HEK293 (cell line): ENCODE data around the gene BET1L.
"Not testable (repeated sequence)": the region's sequence is repeated elsewhere in the genome, so short reads cannot be mapped to it uniquely, and the experiment has no call there.

Experiments used
- CTCF ChIA-PET: fragments of 350-600 bp; formaldehyde crosslinking; extraction: SDS; loops from one replicate; lab custom pipeline; 2021; ENCODE audit warnings: antibody characterized with exemption; lab: Yijun Ruan, JAX
- POLR2A ChIA-PET: fragments of 300-600 bp; formaldehyde crosslinking; extraction: SDS; loops from one replicate; lab custom pipeline; 2020; ENCODE audit warnings: antibody characterized with exemption, inconsistent platforms; lab: Yijun Ruan, JAX
- H3K27ac ChIP-seq: fragments of 200-500 bp; sonication (Bioruptor generic); 2 replicates; pipeline ENCODE4 v1.5.1; 2014; ENCODE audit warnings: low read depth, low read length, control low read depth, inconsistent platforms; ENCODE audit errors: extremely low read depth
- H3K36me3 ChIP-seq, 2 experiments: fragments of 200-500 bp in 1 of 2; sonication (Bioruptor generic) in 1 of 2; 1 replicate in 1 of 2; 2 replicates in 1 of 2; pipeline ENCODE4 v1.5.1; 2014 to 2017; ENCODE audit warnings: inconsistent platforms in 2 of 2, low read length in 2 of 2; ENCODE audit not compliant: control insufficient read depth in 2 of 2, insufficient read depth in 1 of 2
- H3K4me1 ChIP-seq: fragments of 200-500 bp; sonication (Bioruptor generic); 2 replicates; pipeline ENCODE4 v1.5.1; 2014; ENCODE audit warnings: mild to moderate bottlenecking, low read length, inconsistent platforms; ENCODE audit not compliant: control insufficient read depth, insufficient read depth
- H3K4me3 ChIP-seq: 2 replicates; pipeline ENCODE4 v1.5.1; 2011; ENCODE audit warnings: low read depth, mild to moderate bottlenecking, control low read depth, low read length, moderate library complexity
- H3K9me3 ChIP-seq: fragments of 200-500 bp; sonication (Bioruptor generic); 2 replicates; pipeline ENCODE4 v1.5.1; 2014; ENCODE audit warnings: low read depth, low read length, inconsistent platforms; ENCODE audit not compliant: control insufficient read depth, insufficient read depth
- FEZF1 ChIP-seq: fragments of 450-650 bp; formaldehyde crosslinking; IDR thresholded peaks from 2 replicates; pipeline ENCODE4 v1.5.1; 2016; ENCODE audit warnings: missing biosample characterization, missing genetic modification characterization
- INSM2 ChIP-seq: fragments of 450-650 bp; formaldehyde crosslinking; IDR thresholded peaks from 2 replicates; pipeline ENCODE4 v1.5.1; 2016; ENCODE audit warnings: missing biosample characterization, missing genetic modification characterization
- KLF9 ChIP-seq: fragments of 450-650 bp; formaldehyde crosslinking; IDR thresholded peaks from 2 replicates; pipeline ENCODE4 v1.5.1; 2016; ENCODE audit warnings: missing biosample characterization, missing genetic modification characterization, low read depth
- MYNN ChIP-seq: fragments of 450-650 bp; formaldehyde crosslinking; IDR thresholded peaks from 2 replicates; pipeline ENCODE4 v1.5.1; 2016; ENCODE audit warnings: missing biosample characterization, missing genetic modification characterization, borderline replicate concordance
- MZF1 ChIP-seq: fragments of 450-650 bp; formaldehyde crosslinking; IDR thresholded peaks from 2 replicates; pipeline ENCODE4 v1.5.1; 2017; ENCODE audit warnings: missing biosample characterization, missing genetic modification characterization, borderline replicate concordance
- PRDM1 ChIP-seq: fragments of 450-650 bp; formaldehyde crosslinking; IDR thresholded peaks from 2 replicates; pipeline ENCODE4; 2016; ENCODE audit warnings: missing biosample characterization, missing genetic modification characterization
- ZBTB8A ChIP-seq: fragments of 450-650 bp; formaldehyde crosslinking; IDR thresholded peaks from 2 replicates; pipeline ENCODE4 v1.5.1; 2016; ENCODE audit warnings: missing biosample characterization, missing genetic modification characterization
- ZIC2 ChIP-seq: fragments of 450-650 bp; formaldehyde crosslinking; IDR thresholded peaks from 2 replicates; pipeline ENCODE4 v1.5.1; 2016; ENCODE audit warnings: missing biosample characterization, missing genetic modification characterization
- ZNF121 ChIP-seq: fragments of 450-650 bp; formaldehyde crosslinking; IDR thresholded peaks from 2 replicates; pipeline ENCODE4 v1.5.1; 2016; ENCODE audit warnings: missing biosample characterization, missing genetic modification characterization
- ZNF169 ChIP-seq: fragments of 450-650 bp; formaldehyde crosslinking; IDR thresholded peaks from 2 replicates; pipeline ENCODE4 v1.5.1; 2016; ENCODE audit warnings: missing biosample characterization, missing genetic modification characterization
- ZNF184 ChIP-seq: fragments of 450-650 bp; IDR thresholded peaks from 2 replicates; pipeline ENCODE4 v1.5.1; 2018; ENCODE audit warnings: missing biosample characterization, mild to moderate bottlenecking, missing genetic modification characterization
- ZNF19 ChIP-seq: fragments of 450-650 bp; formaldehyde crosslinking; IDR thresholded peaks from 2 replicates; pipeline ENCODE4; 2016; ENCODE audit warnings: missing biosample characterization, missing genetic modification characterization, low read depth
- ZNF324 ChIP-seq: fragments of 450-650 bp; formaldehyde crosslinking; IDR thresholded peaks from 2 replicates; pipeline ENCODE4 v1.5.1; 2016; ENCODE audit warnings: missing biosample characterization, missing genetic modification characterization
- ZNF350 ChIP-seq: fragments of 450-650 bp; formaldehyde crosslinking; IDR thresholded peaks from 2 replicates; pipeline ENCODE4 v1.5.0; 2017; ENCODE audit warnings: missing biosample characterization, mild to moderate bottlenecking, missing genetic modification characterization
- ZNF514 ChIP-seq: fragments of 450-650 bp; formaldehyde crosslinking; IDR thresholded peaks from 2 replicates; pipeline ENCODE4 v1.5.1; 2016; ENCODE audit warnings: missing biosample characterization, missing genetic modification characterization
- ZNF529 ChIP-seq: fragments of 450-650 bp; formaldehyde crosslinking; IDR thresholded peaks from 2 replicates; pipeline ENCODE4 v1.5.1; 2017; ENCODE audit warnings: missing genetic modification characterization, missing biosample characterization; ENCODE audit not compliant: insufficient replicate concordance
- ZNF555 ChIP-seq: fragments of 450-650 bp; formaldehyde crosslinking; conservative IDR thresholded peaks from 2 replicates; pipeline ENCODE4 v1.5.1; 2017; ENCODE audit warnings: missing biosample characterization, mild to moderate bottlenecking, missing genetic modification characterization, inconsistent platforms
- ZNF561 ChIP-seq: fragments of 450-650 bp; IDR thresholded peaks from 2 replicates; pipeline ENCODE4 v1.5.1; 2018; ENCODE audit warnings: missing biosample characterization, missing genetic modification characterization, borderline replicate concordance
- ZNF596 ChIP-seq: fragments of 450-650 bp; IDR thresholded peaks from 2 replicates; pipeline ENCODE4 v1.5.0; 2018; ENCODE audit warnings: missing biosample characterization, mild to moderate bottlenecking, missing genetic modification characterization, moderate library complexity
- ZNF629 ChIP-seq: fragments of 450-650 bp; formaldehyde crosslinking; IDR thresholded peaks from 2 replicates; pipeline ENCODE4 v1.5.1; 2017; ENCODE audit warnings: missing biosample characterization, missing genetic modification characterization
- ZSCAN30 ChIP-seq: fragments of 450-650 bp; IDR thresholded peaks from 2 replicates; pipeline ENCODE4 v1.5.1; 2018; ENCODE audit warnings: missing biosample characterization, mild to moderate bottlenecking, missing genetic modification characterization, moderate library complexity
- TF ChIP-seq, protein P1 (sequence below): fragments of 450-650 bp; formaldehyde crosslinking; IDR thresholded peaks from 2 replicates; pipeline ENCODE4 v1.5.1; 2016; ENCODE audit warnings: missing biosample characterization, missing genetic modification characterization, low read depth

The BET1L gene

GRCh38 chr11:221539-221938 is 14.3 kb upstream of the BET1L start:
- H3K36me3 ChIP-seq, result peaks cover 0 to 46% of the 10 kb centered on the region in 2 experiments; a peak in 1 of 3 replicates
- CTCF ChIA-PET, result interaction anchor here (1.3 kb wide), 1 partner anchor 29 kb away, joined by 4 read pairs; no protein-coding TSS in a partner anchor
- POLR2A ChIA-PET, result interaction anchor here (1.6 kb wide), 1 partner anchor 14 kb away, joined by 12 read pairs; the partner anchor contains the start of genes BET1L and RIC8A
- TF ChIP-seq ZSCAN30 (tag by site-specific recombination), result no peak
- TF ChIP-seq ZNF350 (tag by site-specific recombination), result no peak
- TF ChIP-seq, protein P1, sequence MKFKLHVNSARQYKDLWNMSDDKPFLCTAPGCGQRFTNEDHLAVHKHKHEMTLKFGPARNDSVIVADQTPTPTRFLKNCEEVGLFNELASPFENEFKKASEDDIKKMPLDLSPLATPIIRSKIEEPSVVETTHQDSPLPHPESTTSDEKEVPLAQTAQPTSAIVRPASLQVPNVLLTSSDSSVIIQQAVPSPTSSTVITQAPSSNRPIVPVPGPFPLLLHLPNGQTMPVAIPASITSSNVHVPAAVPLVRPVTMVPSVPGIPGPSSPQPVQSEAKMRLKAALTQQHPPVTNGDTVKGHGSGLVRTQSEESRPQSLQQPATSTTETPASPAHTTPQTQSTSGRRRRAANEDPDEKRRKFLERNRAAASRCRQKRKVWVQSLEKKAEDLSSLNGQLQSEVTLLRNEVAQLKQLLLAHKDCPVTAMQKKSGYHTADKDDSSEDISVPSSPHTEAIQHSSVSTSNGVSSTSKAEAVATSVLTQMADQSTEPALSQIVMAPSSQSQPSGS (tag by site-specific recombination), result no peak
- no peak for TF ChIP-seq KLF9 (tag by site-specific recombination)
- TF ChIP-seq ZNF529 (tag by site-specific recombination), result no peak
- no peak for TF ChIP-seq ZBTB8A (tag by site-specific recombination)
- TF ChIP-seq MZF1, result no peak
- no peak for TF ChIP-seq INSM2 (tag by site-specific recombination)
- TF ChIP-seq, all 188 proteins: peak for 0
- Histone ChIP-seq H3K9me3 (no peaks in the 10 kb centered on the region), H3K4me1 (no peaks in the 10 kb centered on the region), H3K27ac (no peak overlapping the region), H3K4me3 (no peak overlapping the region)

DNA sequence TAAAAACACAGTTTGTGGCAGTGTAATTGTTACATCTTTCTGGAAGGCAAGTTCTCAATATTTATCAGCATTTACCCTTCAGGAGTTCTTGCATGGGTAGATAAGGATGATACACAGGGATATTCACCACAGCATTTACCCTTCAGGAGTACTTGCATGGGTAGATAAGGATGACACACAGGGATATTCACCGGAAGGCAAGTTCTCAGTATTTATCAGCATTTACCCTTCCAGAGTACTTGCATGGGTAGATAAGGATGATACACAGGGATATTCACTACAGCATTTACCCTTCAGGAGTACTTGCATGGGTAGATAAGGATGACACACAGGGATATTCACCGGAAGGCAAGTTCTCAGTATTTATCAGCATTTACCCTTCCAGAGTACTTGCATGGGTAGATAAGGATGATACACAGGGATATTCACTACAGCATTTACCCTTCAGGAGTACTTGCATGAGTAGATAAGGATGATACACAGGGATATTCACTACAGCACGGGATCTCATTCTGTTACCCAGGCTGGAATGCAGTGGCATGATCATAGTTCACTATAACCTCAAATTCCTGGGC is 13.5 kb upstream of the BET1L start:
- peaks cover 0 to 54% of the 10 kb centered on the region in 2 experiments; a peak in 1 of 3 replicates for H3K36me3 ChIP-seq
- ChIA-PET POLR2A (interaction anchor here (1.6 kb wide), 1 partner anchor 13 kb away, joined by 12 read pairs; the partner anchor contains the start of genes BET1L and RIC8A), CTCF (interaction anchor here (1.3 kb wide), 1 partner anchor 30 kb away, joined by 4 read pairs; no protein-coding TSS in a partner anchor)
- H3K27ac ChIP-seq, H3K9me3 ChIP-seq, H3K4me1 ChIP-seq, H3K4me3 ChIP-seq: not testable (repeated sequence)

GRCh38 chr11:218815-219593 is 11.8 kb upstream of the BET1L start:
- Histone ChIP-seq H3K4me1 (no peaks in the 10 kb centered on the region), H3K9me3 (no peaks in the 10 kb centered on the region), H3K4me3 (no peak overlapping the region), H3K27ac (no peak overlapping the region), H3K36me3 (peaks cover 0 to 65% of the 10 kb centered on the region in 2 experiments; a peak in 1 of 3 replicates)
- no peak for TF ChIP-seq ZNF555
- ChIA-PET CTCF (interaction anchor here (0.6 to 1.2 kb wide), 2 partner anchors 36 to 229 kb away, joined by 3 to 5 read pairs; no protein-coding TSS in a partner anchor), POLR2A (interaction anchor here (0.6 to 2.0 kb wide), 4 partner anchors 8 to 14 kb away, joined by 3 to 8 read pairs (median 4); partner anchors contain the start of genes BET1L and RIC8A)

DNA sequence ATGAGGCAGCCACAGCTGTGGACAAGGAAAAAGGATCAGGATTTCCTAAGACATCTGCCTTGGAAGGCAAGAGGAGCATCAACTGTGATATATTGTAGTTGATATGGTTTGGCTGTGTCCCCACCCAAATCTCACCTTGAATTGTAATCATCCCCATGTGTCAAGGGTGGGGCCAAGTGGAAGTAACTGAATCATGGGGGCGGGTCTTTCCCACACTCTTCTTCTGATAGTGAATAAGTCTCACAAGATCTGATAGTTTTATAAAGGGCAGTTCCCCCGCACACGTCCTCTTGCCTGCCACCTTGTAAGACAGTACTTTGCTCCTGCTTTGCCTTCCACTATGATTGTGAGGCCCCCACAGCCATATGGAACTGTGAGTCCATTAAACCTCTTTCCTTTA is 10.5 kb upstream of the BET1L start:
- Histone ChIP-seq H3K4me1 (no peaks in the 10 kb centered on the region), H3K4me3 (no peak overlapping the region), H3K27ac (no peak overlapping the region), H3K36me3 (peaks cover 0 to 72% of the 10 kb centered on the region in 2 experiments; a peak in 1 of 3 replicates), H3K9me3 (no peaks in the 10 kb centered on the region)
- POLR2A ChIA-PET, result interaction anchor here (1.0 to 2.7 kb wide), 4 partner anchors 9 to 11 kb away, joined by 3 to 22 read pairs (median 6); partner anchors contain the start of genes BET1L and RIC8A
- CTCF ChIA-PET, result interaction anchor here (1.0 kb wide), 1 partner anchor 17 kb away, joined by 3 read pairs; no protein-coding TSS in a partner anchor
- no peak for TF ChIP-seq FEZF1 (tag by site-specific recombination)
- TF ChIP-seq ZNF169 (tag by site-specific recombination), result no peak
- no peak for TF ChIP-seq ZNF184 (tag by site-specific recombination)
- TF ChIP-seq PRDM1, result no peak
- TF ChIP-seq ZNF629 (tag by site-specific recombination), result no peak
- no peak for TF ChIP-seq ZNF514 (tag by site-specific recombination)
- TF ChIP-seq ZNF121 (tag by site-specific recombination), result no peak
- TF ChIP-seq ZNF19 (tag by site-specific recombination), result no peak
- no peak for TF ChIP-seq ZNF529 (tag by site-specific recombination)
- TF ChIP-seq ZIC2 (tag by site-specific recombination), result no peak
- TF ChIP-seq ZNF324 (tag by site-specific recombination), result no peak
- TF ChIP-seq ZNF561 (tag by site-specific recombination), result no peak
- TF ChIP-seq MYNN (tag by site-specific recombination), result no peak
- TF ChIP-seq ZNF596, result no peak
